LNCAP (cell line): ENCODE data around the gene PSMD9.

Source experiments
- CTCF ChIP-seq: fragments of 450-650 bp; IDR thresholded peaks from 2 replicates; pipeline ENCODE4 v1.5.1; 2017; ENCODE audit warnings: mild to moderate bottlenecking

Gene PSMD9

GRCh38 chr12:121958541-121959240 is 70.1 kb downstream of the PSMD9 start:
- TF ChIP-seq CTCF, result no peak

GRCh38 chr12:121960541-121960940 is 72.0 kb downstream of the PSMD9 start:
- no peak for TF ChIP-seq CTCF

GRCh38 chr12:121961195-121961879 is 72.7 kb downstream of the PSMD9 start:
- no peak for TF ChIP-seq CTCF

GRCh38 chr12:121963341-121964018 is 74.9 kb downstream of the PSMD9 start:
- TF ChIP-seq CTCF, result no peak

GRCh38 chr12:121964813-121965643 is 76.4 kb downstream of the PSMD9 start:
- TF ChIP-seq CTCF, result no peak

- TF ChIP-seq CTCF, result no peak
These were observed 78.4 kb downstream of the PSMD9 start for GRCh38 chr12:121966959-121967358.
